ENCODE measurements around the gene NBPF1.
"Not testable (repeated sequence)": the region's sequence is repeated elsewhere in the genome, so short reads cannot be mapped to it uniquely, and the experiment has no call there.

The NBPF1 gene

GRCh38 chr1:16613185-16614147 is at the start of gene NBPF1:
TSS of gene NBPF1 (minus strand) at chr1:16613564.
- H3K4me3 ChIP-seq (ENCODE audit: control insufficient read depth, low read depth, low read length): peak within 1 kb of the TSS; percentile 78
- peak; percentile 89 for DNase-seq (ENCODE audit: low read depth)
- TF ChIP-seq CTCF (conservative IDR thresholded peaks at IDR 0.05; ENCODE audit: control insufficient read depth, insufficient read depth, low read depth, low read length): no peak

- DNase-seq (ENCODE audit: low read depth): not testable (repeated sequence)
Measured at GRCh38 chr1:16658234-16658633, 44.9 kb upstream of the NBPF1 start.

GRCh38 chr1:16656981-16657683 is 43.8 kb upstream of the NBPF1 start:
- DNase-seq (ENCODE audit: low read depth); H3K4me3 ChIP-seq (ENCODE audit: control insufficient read depth, low read depth, low read length): not testable (repeated sequence)

More at GRCh38 chr1:16658234-16658633, 44.9 kb upstream of the NBPF1 start:
- not testable (repeated sequence) for H3K4me3 ChIP-seq (ENCODE audit: control insufficient read depth, low read depth, low read length)

GRCh38 chr1:16656574-16656973 is 43.2 kb upstream of the NBPF1 start:
- not testable (repeated sequence) for DNase-seq (ENCODE audit: low read depth); H3K4me3 ChIP-seq (ENCODE audit: control insufficient read depth, low read depth, low read length)

- DNase-seq (ENCODE audit: low read depth); H3K4me3 ChIP-seq (ENCODE audit: control insufficient read depth, low read depth, low read length): not testable (repeated sequence)
Measured at GRCh38 chr1:16651560-16651959, 38.2 kb upstream of the NBPF1 start.

GRCh38 chr1:16649960-16650359 is 36.6 kb upstream of the NBPF1 start:
- DNase-seq (ENCODE audit: low read depth); H3K4me3 ChIP-seq (ENCODE audit: control insufficient read depth, low read depth, low read length): not testable (repeated sequence)

GRCh38 chr1:16649390-16649789 is 36.0 kb upstream of the NBPF1 start:
- not testable (repeated sequence) for DNase-seq (ENCODE audit: low read depth)

GRCh38 chr1:16648756-16649155 is 35.4 kb upstream of the NBPF1 start:
- not testable (repeated sequence) for DNase-seq (ENCODE audit: low read depth); H3K4me3 ChIP-seq (ENCODE audit: control insufficient read depth, low read depth, low read length)

More at GRCh38 chr1:16649390-16649789, 36.0 kb upstream of the NBPF1 start:
- not testable (repeated sequence) for H3K4me3 ChIP-seq (ENCODE audit: control insufficient read depth, low read depth, low read length)

- DNase-seq (ENCODE audit: low read depth): not testable (repeated sequence)
Measured at GRCh38 chr1:16648250-16648649, 34.9 kb upstream of the NBPF1 start.

GRCh38 chr1:16647179-16648176 is 34.1 kb upstream of the NBPF1 start:
- not testable (repeated sequence) for H3K4me3 ChIP-seq (ENCODE audit: control insufficient read depth, low read depth, low read length); DNase-seq (ENCODE audit: low read depth)

More at GRCh38 chr1:16648250-16648649, 34.9 kb upstream of the NBPF1 start:
- not testable (repeated sequence) for H3K4me3 ChIP-seq (ENCODE audit: control insufficient read depth, low read depth, low read length)

GRCh38 chr1:16646716-16647115 is 33.4 kb upstream of the NBPF1 start:
- not testable (repeated sequence) for H3K4me3 ChIP-seq (ENCODE audit: control insufficient read depth, low read depth, low read length); DNase-seq (ENCODE audit: low read depth)

GRCh38 chr1:16646061-16646664 is 32.8 kb upstream of the NBPF1 start:
- not testable (repeated sequence) for H3K4me3 ChIP-seq (ENCODE audit: control insufficient read depth, low read depth, low read length); DNase-seq (ENCODE audit: low read depth)

- H3K4me3 ChIP-seq (ENCODE audit: control insufficient read depth, low read depth, low read length); DNase-seq (ENCODE audit: low read depth): not testable (repeated sequence)
Measured at GRCh38 chr1:16645271-16646060, 32.1 kb upstream of the NBPF1 start.

- DNase-seq (ENCODE audit: low read depth): peak; percentile 91
- H3K4me3 ChIP-seq (ENCODE audit: control insufficient read depth, low read depth, low read length): peak overlapping the region; percentile 83
Measured at GRCh38 chr1:16644482-16645270, 31.3 kb upstream of the NBPF1 start.

Data from fibroblast of mammary gland (primary cell).